Keratinocyte (primary cell): Measurements from ENCODE around the gene ANKRD23. TPM values are rescaled to one million over a fixed set of nuclear protein-coding genes. Genes with fewer than 3 reads are reported as not detected.

Experiments used
- DNase-seq: peaks from one replicate; pipeline ENCODE4 v3.0.0-alpha.2; 2011; ENCODE audit warnings: low read depth, missing footprints, low spot score
- FAIRE-seq: peaks from 2 replicates; lab custom pipeline; 2011; peaks lifted over from hg19 to GRCh38; lab: Jason Lieb, UNC
- H2AFZ ChIP-seq: 2 replicates; pipeline ENCODE4 v1.6.0; 2012; ENCODE audit warnings: low read length, control low read depth, inconsistent platforms; ENCODE audit not compliant: control insufficient read depth
- H3K27ac ChIP-seq: 2 replicates; pipeline ENCODE4 v1.5.1; 2011; ENCODE audit warnings: low read length; ENCODE audit not compliant: control insufficient read depth, insufficient read depth
- H3K27me3 ChIP-seq: 3 replicates; pipeline ENCODE4 v1.6.0; 2011; ENCODE audit warnings: low read length; ENCODE audit not compliant: control insufficient read depth, insufficient read depth; ENCODE audit errors: extremely low read depth
- H3K36me3 ChIP-seq, 2 experiments: 2 replicates in 1 of 2; 3 replicates in 1 of 2; pipeline ENCODE4 v1.5.1; 2011; ENCODE audit warnings: low read length in 2 of 2, mild to moderate bottlenecking in 1 of 2; ENCODE audit not compliant: control insufficient read depth in 2 of 2, insufficient read depth in 2 of 2; ENCODE audit errors: extremely low read depth in 1 of 2
- H3K4me1 ChIP-seq: 3 replicates; pipeline ENCODE4 v1.5.1; 2011; ENCODE audit warnings: low read length; ENCODE audit not compliant: control insufficient read depth, insufficient read depth; ENCODE audit errors: extremely low read depth
- H3K4me2 ChIP-seq: 3 replicates; pipeline ENCODE4 v1.6.0; 2011; ENCODE audit warnings: low read depth, low read length; ENCODE audit not compliant: control insufficient read depth, insufficient read depth; ENCODE audit errors: extremely low read depth
- H3K4me3 ChIP-seq, 3 experiments: fragments of 200-600 bp in 1 of 3; sonication (generic) in 1 of 3; 2 replicates in 2 of 3; 3 replicates in 1 of 3; pipeline ENCODE4 v1.5.1; 2011 to 2016; ENCODE audit warnings: low read length in 3 of 3, mild to moderate bottlenecking in 3 of 3, control low read depth in 2 of 3, inconsistent platforms in 1 of 3, low read depth in 1 of 3, mixed read lengths in 1 of 3, mixed run types in 1 of 3, moderate library complexity in 1 of 3; ENCODE audit not compliant: control insufficient read depth in 2 of 3, insufficient read depth in 2 of 3; ENCODE audit errors: extremely low read depth in 1 of 3
- H3K79me2 ChIP-seq: 2 replicates; pipeline ENCODE4 v1.6.0; 2012; ENCODE audit warnings: low read length; ENCODE audit not compliant: control insufficient read depth, insufficient read depth
- H3K9ac ChIP-seq: 3 replicates; pipeline ENCODE4 v1.6.0; 2011; ENCODE audit warnings: low read length; ENCODE audit not compliant: control insufficient read depth, insufficient read depth; ENCODE audit errors: extremely low read depth
- H3K9me1 ChIP-seq: 3 replicates; pipeline ENCODE4 v1.6.0; 2011; ENCODE audit warnings: low read length; ENCODE audit not compliant: control insufficient read depth, insufficient read depth; ENCODE audit errors: extremely low read depth
- H3K9me3 ChIP-seq: 2 replicates; pipeline ENCODE4 v1.5.1; 2012; ENCODE audit warnings: low read depth, low read length; ENCODE audit not compliant: control insufficient read depth
- H4K20me1 ChIP-seq: 3 replicates; pipeline ENCODE4 v1.6.0; 2011; ENCODE audit warnings: low read length; ENCODE audit not compliant: control insufficient read depth, insufficient read depth; ENCODE audit errors: extremely low read depth
- EZH2 ChIP-seq: IDR thresholded peaks from one replicate; pipeline ENCODE4 v1.6.1; 2012; ENCODE audit warnings: inconsistent platforms, mild to moderate bottlenecking, low read length, moderate library complexity
- dilution Hi-C: fragments of 300-500 bp; cut with MboI; formaldehyde crosslinking; loops from one replicate; pipeline ENCODE4 v1.7.0; 2020; ENCODE audit warnings: low sequenced_read_pairs; ENCODE audit not compliant: extremely low pct_ligation_motif_present
- polyA plus RNA-seq, 5 experiments: library from polyadenylated mRNA; depleted of rRNA in 3 of 5; stranded (reverse) in 3 of 5; stranded (forward) in 1 of 5; unstranded in 1 of 5; fragments of >200 nt; gene quantifications; 1 replicate in 1 of 5; 2 replicates in 3 of 5; 3 replicates in 1 of 5; pipeline versions ENCODE4 v1.2.1 to v1.2.3, GENCODE V29; 2011 to 2012; ENCODE audit warnings: missing spikeins in 2 of 5, low read depth in 1 of 5, low replicate concordance in 1 of 5
- TF ChIP-seq, protein P1 (sequence below), 3 experiments: IDR thresholded peaks in 1 of 3; conservative IDR thresholded peaks in 1 of 3; optimal IDR thresholded peaks in 1 of 3; 2 replicates in 2 of 3; 3 replicates in 1 of 3; pipeline versions ENCODE3 to v1.5.1; 2011; ENCODE audit warnings: low read length in 3 of 3, mild to moderate bottlenecking in 3 of 3, moderate library complexity in 2 of 3, control low read depth in 1 of 3, inconsistent platforms in 1 of 3; ENCODE audit not compliant: insufficient read depth in 2 of 3; ENCODE audit errors: extremely low read depth in 1 of 3

The ANKRD23 gene
- polyA plus RNA-seq, 1 donor (not counting 4 experiments of a cell fraction or from before 2014, with no cell fraction given): 1.4 TPM

DNA sequence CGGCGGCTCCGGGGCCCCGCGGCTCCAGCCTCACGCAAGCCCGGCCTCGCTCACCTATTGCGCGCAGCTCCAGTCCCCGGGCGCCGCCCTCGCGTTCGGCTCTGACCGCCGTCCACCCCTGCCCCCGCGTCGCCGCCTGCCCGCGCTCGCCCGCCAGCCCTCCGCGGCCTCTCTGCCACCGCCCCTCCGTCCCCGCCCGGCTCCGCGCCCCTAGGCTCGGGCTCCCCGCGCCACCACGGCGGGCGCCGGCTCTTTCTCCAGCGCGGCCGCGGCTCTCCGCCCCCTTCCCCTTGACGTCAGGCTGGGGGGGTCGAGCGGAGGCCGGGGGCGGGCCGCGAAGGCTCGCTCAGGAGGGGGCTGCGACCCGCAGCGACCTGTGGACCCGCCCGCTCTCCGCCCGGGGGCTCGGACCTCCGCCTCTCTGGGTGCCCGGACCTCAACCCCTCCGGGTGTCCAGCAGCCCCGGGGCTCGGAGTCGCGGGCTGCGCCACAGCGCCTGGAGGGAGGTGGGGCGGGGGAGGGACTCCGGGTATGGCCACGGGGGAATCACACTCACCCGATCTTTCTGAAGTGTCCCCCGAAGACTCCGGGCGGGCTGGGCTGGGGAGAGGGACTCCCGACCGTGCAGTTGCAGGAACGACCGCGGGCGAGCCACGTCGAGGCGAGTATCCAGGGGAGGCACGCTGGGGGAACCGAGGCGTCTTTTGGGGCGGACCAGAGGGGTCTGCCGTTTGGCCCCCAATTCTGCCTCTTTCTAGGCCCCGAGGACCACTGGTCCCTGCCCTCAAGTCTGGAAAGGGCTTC, 26.2 kb upstream of the ANKRD23 start, which contains the start of gene SEMA4C:
Gene SEMA4C (minus strand): TSS at position 259 of the 804 bp plus-strand sequence. CDS start 2,194 bp downstream, outside the sequence.
- H3K27me3 ChIP-seq: no peaks in the 10 kb centered on the region
- no peaks in the 10 kb centered on the region for H4K20me1 ChIP-seq
- peak within 1 kb of the TSS; percentile 60 for H3K9ac ChIP-seq
- H3K79me2 ChIP-seq: peaks cover 9% of the 10 kb centered on the region
- peak within 1 kb of the TSS; percentile 65 for H2AFZ ChIP-seq
- H3K36me3 ChIP-seq: peaks cover 10 to 14% of the 10 kb centered on the region in 2 experiments
- peaks cover 42% of the 10 kb centered on the region for H3K4me1 ChIP-seq
- peaks cover 3% of the 10 kb centered on the region for H3K9me1 ChIP-seq
- dilution Hi-C loops: no loop called here
- H3K4me3 ChIP-seq: peak within 1 kb of the TSS; percentile 75 to 90 (median 80)
- peak within 1 kb of the TSS; percentile 93 for H3K4me2 ChIP-seq
- DNase-seq: no peak
- TF ChIP-seq, protein P1, sequence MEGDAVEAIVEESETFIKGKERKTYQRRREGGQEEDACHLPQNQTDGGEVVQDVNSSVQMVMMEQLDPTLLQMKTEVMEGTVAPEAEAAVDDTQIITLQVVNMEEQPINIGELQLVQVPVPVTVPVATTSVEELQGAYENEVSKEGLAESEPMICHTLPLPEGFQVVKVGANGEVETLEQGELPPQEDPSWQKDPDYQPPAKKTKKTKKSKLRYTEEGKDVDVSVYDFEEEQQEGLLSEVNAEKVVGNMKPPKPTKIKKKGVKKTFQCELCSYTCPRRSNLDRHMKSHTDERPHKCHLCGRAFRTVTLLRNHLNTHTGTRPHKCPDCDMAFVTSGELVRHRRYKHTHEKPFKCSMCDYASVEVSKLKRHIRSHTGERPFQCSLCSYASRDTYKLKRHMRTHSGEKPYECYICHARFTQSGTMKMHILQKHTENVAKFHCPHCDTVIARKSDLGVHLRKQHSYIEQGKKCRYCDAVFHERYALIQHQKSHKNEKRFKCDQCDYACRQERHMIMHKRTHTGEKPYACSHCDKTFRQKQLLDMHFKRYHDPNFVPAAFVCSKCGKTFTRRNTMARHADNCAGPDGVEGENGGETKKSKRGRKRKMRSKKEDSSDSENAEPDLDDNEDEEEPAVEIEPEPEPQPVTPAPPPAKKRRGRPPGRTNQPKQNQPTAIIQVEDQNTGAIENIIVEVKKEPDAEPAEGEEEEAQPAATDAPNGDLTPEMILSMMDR (optimal IDR thresholded peaks at IDR 0.05 in 1 of 3, IDR thresholded peaks at IDR 0.05 in 1 of 3, conservative IDR thresholded peaks at IDR 0.05 in 1 of 3; ENCODE audit: extremely low read depth in 1 of 3, insufficient read depth in 2 of 3, low read length in 3 of 3): no peak
- TF ChIP-seq EZH2: no peak
- FAIRE-seq: no peak
- H3K9me3 ChIP-seq: no peaks in the 10 kb centered on the region
- peak within 1 kb of the TSS; percentile 61 for H3K27ac ChIP-seq

DNA sequence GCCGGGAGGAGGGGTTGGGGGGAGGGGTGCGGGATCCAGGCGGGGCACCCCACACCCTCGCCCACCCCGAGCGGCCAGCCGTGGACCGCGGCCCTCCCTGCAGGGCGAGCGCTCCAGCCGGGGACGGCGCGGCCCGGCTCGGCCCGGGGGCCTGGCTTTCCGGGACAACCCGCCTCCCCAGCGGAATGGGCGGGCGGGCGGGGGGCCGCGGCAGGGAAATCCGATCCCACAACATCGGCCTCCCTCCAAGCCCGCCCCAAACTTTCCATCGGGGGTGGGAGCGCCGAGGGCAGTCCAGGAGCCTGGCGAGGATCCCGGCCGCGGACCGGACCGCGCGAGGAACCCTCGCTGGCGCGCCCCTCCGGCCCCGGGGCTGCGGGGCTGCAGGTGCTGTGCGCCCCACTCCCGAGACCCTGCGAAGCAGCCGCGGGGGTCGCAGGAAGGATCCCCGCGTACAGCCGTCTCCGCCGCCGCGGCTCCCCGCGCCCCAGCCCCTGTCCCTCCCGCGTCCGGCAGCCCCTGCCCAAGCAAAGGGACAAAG, 25.5 kb upstream of the ANKRD23 start:
- TF ChIP-seq, protein P1 (optimal IDR thresholded peaks at IDR 0.05 in 1 of 3, IDR thresholded peaks at IDR 0.05 in 1 of 3, conservative IDR thresholded peaks at IDR 0.05 in 1 of 3; ENCODE audit: extremely low read depth in 1 of 3, insufficient read depth in 2 of 3, low read length in 3 of 3): no peak
- no peak for TF ChIP-seq EZH2
- FAIRE-seq (no peak), DNase-seq (no peak)
- H3K4me1 ChIP-seq: peaks cover 38% of the 10 kb centered on the region
- peaks cover 3% of the 10 kb centered on the region for H3K9me1 ChIP-seq
- H3K27me3 ChIP-seq: no peaks in the 10 kb centered on the region
- no peak overlapping the region for H3K27ac ChIP-seq
- H3K79me2 ChIP-seq: peaks cover 9% of the 10 kb centered on the region
- H3K36me3 ChIP-seq: peaks cover 16 to 21% of the 10 kb centered on the region in 2 experiments
- H2AFZ ChIP-seq: peak overlapping the region; percentile 3
- H3K4me2 ChIP-seq: peak overlapping the region; percentile 93
- dilution Hi-C loops: no loop called here
- peak overlapping the region; percentile 60 for H3K9ac ChIP-seq
- H4K20me1 ChIP-seq: no peaks in the 10 kb centered on the region
- no peaks in the 10 kb centered on the region for H3K9me3 ChIP-seq
- H3K4me3 ChIP-seq: peak overlapping the region; percentile 75 to 90 (median 80)
